AG10803 (cell line): Measurements from ENCODE around the gene MLC1.

Experiments used
- DNase-seq: peaks from one replicate; pipeline ENCODE4 v3.0.0; 2010; ENCODE audit warnings: low read depth
- H3K4me3 ChIP-seq: 2 replicates; pipeline ENCODE4 v1.5.1; 2011; ENCODE audit warnings: mild to moderate bottlenecking, low read length, control low read depth
- TF ChIP-seq, protein P1 (sequence below): conservative IDR thresholded peaks from 2 replicates; pipeline ENCODE4 v1.5.1; 2011; ENCODE audit warnings: mild to moderate bottlenecking, low read length, control low read depth, inconsistent platforms

MLC1 gene

DNA sequence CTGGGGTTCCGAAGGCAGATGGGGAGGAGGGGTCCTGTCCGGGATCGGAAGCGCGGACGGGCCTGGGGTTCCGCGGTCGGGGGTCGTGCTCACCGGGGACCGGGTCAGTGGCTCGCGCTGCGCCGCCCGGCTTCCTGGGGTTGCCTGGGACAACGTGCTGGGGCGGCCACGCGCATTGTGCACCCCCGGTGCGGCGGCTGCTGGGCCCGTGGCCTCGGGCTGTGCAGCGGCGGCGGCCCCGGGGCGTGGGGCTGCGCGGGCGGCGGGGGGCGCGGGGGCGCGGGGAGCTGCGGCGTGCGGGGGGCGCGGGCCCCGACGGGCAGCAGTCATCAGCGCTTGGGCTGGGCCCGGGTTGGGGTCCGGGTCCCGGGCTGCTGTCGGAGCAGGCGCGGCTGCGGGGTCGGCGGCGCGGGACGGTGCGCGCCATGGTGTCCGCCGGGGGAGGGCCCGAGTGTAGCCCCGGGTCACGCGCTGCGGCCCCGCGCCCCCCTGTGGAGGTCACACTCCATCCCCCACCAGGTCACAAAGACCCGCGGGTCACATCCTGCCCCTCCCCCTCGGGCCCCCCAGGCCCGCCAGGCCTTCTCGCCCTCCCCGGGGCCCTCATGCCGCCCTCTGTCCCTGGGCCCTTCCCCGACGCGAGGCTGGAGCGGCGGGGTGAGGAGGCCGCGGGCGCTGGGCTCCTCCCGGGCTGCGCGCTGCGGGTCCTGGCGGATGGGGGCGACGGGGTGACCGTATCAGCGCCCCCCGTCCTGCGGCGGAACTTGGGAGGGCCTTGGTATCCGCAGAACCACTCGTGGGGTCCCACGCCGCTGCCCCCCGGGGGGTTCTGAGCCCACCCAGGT is 26.9 kb downstream of the MLC1 start, which contains the start of gene TTLL8:
Gene TTLL8 (minus strand): TSS at position 238 of the 845 bp plus-strand sequence.
- no peak for DNase-seq
- no peak within 1 kb of the TSS for H3K4me3 ChIP-seq
- TF ChIP-seq, protein P1, sequence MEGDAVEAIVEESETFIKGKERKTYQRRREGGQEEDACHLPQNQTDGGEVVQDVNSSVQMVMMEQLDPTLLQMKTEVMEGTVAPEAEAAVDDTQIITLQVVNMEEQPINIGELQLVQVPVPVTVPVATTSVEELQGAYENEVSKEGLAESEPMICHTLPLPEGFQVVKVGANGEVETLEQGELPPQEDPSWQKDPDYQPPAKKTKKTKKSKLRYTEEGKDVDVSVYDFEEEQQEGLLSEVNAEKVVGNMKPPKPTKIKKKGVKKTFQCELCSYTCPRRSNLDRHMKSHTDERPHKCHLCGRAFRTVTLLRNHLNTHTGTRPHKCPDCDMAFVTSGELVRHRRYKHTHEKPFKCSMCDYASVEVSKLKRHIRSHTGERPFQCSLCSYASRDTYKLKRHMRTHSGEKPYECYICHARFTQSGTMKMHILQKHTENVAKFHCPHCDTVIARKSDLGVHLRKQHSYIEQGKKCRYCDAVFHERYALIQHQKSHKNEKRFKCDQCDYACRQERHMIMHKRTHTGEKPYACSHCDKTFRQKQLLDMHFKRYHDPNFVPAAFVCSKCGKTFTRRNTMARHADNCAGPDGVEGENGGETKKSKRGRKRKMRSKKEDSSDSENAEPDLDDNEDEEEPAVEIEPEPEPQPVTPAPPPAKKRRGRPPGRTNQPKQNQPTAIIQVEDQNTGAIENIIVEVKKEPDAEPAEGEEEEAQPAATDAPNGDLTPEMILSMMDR, result no peak

DNA sequence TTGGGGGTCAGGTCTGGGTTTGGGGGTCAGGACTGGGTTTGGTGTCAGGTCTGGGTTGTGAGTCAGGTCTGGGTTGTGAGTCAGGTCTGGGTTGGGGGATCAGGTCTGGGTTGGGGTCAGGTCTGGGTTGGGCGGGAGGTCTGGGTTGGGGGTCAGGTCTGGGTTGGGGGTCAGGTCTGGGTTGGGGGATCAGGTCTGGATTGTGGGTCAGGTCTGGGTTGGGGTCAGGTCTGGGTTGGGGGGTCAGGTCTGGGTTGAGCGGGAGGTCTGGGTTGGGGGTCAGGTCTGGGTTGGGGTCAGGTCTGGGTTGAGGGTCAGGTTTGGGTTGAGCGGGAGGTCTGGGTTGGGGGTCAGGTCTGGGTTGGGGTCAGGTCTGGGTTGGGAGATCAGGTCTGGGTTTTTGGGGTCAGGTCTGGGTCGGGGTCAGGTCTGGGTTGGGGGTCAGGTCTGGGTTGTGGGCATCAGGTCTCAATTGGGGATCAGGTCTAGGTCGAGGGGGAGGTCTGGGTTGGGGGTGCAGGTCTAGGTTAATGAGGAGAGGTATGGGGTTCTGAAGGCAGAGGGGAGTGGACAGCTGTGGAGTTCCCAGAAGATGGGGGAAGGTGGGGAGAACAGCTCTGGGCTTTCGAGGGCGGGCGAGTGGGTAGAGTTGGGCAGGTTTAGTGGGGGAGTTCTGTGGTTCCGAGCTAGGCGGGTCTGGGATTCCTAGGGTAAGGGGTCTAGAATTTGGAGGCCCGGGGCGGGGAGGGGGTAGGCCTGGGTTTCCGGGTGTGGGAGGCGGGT is 27.8 kb downstream of the MLC1 start:
- no peak overlapping the region for H3K4me3 ChIP-seq
- TF ChIP-seq, protein P1, result no peak
- no peak for DNase-seq

DNA sequence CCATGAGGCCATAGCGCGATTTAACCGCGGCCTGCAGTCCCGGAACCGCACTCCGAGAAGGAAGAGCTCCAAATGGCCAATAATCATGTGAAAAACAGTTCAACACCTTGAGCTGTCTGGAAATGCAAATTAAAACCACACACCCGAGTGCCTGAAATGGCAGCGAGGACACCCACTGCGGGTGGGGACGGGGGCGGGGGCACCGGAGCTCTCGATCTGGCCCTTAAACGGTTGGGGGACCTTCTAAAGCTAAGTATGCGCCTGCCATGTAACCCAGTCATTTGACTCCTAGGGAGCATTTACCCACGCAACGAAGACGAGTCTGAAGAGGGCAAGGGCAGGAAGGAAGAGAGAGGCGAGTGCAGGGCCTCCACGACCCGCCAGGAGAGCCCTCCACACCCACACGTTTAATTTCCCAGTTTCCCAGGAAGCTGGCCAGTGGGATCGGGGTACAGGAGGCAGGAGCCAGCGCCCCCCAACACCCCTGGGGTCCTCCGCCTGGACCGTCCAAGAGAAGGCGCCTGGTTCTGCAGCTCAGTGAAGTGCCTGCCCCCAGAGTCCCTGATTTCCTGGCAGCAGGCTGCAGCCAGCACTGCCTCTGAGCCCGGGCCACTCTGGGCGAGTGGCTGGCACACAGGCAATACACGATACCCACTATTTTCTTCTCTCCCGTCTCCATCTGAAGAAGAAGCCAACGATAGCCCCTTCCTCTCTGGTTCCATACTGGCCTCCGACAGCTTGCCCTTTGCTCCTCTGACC is 28.8 kb downstream of the MLC1 start:
- DNase-seq, result no peak
- TF ChIP-seq, protein P1, result no peak
- no peak overlapping the region for H3K4me3 ChIP-seq

DNA sequence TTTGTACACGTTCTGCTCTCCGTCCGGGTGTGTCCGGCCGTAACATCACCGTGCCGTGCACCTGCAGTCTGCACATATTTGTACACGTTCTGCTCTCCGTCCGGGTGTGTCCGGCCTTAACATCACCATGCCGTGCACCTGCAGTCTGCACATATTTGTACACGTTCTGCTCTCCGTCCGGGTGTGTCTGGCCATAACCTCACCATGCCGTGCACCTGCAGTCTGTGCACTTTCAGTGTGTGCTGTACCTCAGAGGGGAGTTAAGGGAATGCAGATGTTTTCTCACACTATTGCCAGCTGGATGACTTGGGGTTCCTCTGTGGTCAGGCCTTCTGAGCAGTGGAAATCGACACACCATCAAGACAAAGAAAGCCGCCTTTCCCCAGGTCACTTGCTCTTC is 31.4 kb downstream of the MLC1 start:
- H3K4me3 ChIP-seq, result no peak overlapping the region
- TF ChIP-seq, protein P1, result no peak
- DNase-seq, result no peak

DNA sequence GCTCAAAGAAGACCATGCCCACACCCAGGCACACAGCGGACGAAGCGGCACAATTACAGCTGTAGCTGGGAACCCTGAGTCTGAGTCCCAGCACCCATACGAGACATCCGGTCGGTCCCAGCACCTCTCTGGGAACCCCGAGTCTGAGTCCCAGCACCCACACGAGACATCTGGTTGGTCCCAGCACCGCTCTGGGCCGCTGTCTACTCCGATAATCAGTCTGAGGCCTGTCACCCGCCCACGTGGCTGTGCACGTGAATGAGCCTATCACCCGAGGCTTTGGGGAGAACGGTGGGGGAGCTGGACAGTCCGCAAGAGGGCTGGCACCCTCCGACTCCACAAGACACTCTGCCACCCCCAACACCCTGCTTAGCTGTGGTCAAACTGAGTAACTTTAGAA is 33.3 kb downstream of the MLC1 start:
- DNase-seq, result no peak
- TF ChIP-seq, protein P1, result no peak
- no peak overlapping the region for H3K4me3 ChIP-seq

DNA sequence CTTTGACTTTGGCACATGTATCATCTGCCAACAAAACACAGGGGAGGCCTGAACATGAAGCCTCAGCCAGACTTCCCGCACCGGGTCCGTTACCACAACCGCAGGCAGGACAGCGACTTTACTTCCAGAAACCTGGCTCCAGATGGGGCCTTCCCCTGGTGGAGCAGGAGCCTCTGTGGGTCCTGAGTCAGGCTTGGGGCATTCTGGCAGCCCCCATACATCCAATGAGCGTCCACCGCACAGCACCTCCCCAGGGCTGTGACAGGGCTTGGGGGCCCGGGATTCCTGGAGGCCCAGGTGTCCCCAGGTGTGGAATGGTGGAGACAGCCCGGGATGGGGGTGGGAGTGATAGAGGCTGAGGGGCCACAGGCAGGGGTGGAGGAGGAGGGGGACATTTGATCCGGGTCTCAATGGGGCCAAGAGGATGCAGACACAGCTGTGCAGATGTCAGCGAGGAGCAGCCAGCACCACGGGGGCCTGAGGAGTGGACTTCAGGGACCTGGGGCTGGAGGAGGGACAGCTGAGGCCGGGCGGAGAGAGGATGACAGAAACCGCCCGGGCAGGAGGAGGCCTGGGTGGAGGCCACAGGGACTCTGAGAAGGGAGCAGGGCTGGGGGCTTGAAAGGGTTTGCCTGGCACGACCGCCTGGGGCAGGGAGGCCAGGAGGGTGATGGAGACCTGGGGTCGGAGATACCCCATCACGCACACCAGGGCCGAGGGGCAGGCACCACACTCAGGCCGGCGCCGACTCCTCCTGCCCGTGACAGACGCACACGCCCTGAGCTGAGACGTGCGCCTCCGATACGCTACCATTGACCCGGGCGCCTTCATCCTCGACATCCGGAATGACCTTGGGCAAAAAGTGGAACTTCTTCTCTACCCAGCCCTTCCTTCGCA is 35.7 kb downstream of the MLC1 start:
- TF ChIP-seq, protein P1, result no peak
- no peak for DNase-seq
- H3K4me3 ChIP-seq, result no peak overlapping the region
